ENCODE results near the gene KRTAP10-5.

Gene KRTAP10-5

DNA sequence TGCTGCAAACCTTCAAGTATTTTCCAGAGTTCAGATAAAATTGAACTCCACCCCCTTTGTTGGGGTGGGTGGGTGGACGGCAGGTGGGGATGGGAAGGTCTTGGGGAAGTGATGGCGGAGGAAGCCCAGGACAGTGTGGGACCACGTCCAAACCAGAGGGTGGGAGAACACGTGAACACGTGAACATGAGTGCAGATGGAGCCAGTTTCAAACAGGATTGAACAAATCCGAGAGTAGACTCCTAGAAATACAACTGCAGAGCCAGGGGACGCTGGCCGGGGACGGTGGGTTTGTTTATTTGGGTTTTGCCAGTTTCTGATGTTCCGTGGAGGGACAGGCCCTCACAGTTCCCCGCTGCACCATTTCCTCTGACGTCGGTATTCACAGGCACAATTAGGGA, 32.0 kb downstream of the KRTAP10-5 start:
- DNase-seq: no peak

GRCh38 chr21:44547656-44548331, 32.6 kb downstream of the KRTAP10-5 start:
- DNase-seq: no peak

DNA sequence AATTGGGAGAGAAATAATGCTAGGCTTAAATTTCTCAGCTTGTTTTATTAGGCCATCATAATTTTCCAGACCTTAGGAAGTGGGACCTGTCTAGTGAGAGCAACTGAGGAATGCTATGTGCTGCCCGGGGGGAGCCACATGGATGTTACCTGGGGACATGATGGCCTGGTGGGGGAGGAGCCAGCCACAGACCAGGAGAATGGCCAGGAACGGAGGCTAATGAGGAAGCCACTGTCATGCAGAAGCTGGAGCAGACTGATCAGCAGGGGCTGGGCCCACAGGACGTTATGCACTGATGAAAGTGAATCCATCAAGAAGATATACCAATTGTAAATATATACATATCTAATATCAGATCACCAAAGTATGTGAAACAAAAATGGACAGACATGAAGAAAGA, 35.8 kb downstream of the KRTAP10-5 start:
- DNase-seq: no peak

- no peak for DNase-seq
Measured at GRCh38 chr21:44542716-44543115, 37.7 kb downstream of the KRTAP10-5 start.

DNA sequence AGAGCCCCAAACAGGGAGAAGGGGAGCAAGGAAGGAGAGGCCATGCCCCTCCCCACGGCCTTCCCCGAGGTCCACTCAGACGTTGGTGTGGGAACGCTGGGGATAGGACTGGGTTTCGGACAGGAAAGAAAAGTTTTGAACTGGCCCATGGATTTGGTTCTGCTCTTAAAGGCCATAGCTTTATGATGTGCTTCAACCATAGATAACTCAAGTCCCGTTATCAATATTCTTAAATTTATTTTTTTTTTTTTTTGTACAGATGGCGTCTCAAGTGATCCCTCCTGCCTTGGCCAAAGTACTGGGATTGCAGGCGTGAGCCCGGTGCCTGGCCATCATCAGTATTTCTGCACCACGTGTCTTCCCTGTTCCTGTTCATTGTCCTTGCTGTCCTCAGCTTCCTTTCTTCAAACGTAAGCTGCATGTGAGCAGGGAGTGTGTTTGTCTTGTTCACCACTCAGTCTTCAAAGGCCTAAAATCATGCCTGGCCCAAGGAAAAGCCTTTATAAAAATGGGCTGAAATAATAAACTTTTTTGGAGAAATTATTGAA, 39.6 kb downstream of the KRTAP10-5 start:
- no peak for DNase-seq

- DNase-seq: no peak
Measured at GRCh38 chr21:44539991-44540666, 40.3 kb downstream of the KRTAP10-5 start, which contains the start of gene KRTAP10-1. Gene KRTAP10-1, minus strand, starts transcription at chr21:44540195. Its CDS starts 45 bp downstream, at chr21:44540150.

- no peak for DNase-seq
Measured at GRCh38 chr21:44539046-44539445, 41.4 kb downstream of the KRTAP10-5 start.

- DNase-seq: no peak
Measured at GRCh38 chr21:44537930-44538911, 42.2 kb downstream of the KRTAP10-5 start.

GRCh38 chr21:44535963-44536362, 44.4 kb downstream of the KRTAP10-5 start:
- no peak for DNase-seq

GRCh38 chr21:44534688-44535087, 45.7 kb downstream of the KRTAP10-5 start:
- DNase-seq: no peak

DNA sequence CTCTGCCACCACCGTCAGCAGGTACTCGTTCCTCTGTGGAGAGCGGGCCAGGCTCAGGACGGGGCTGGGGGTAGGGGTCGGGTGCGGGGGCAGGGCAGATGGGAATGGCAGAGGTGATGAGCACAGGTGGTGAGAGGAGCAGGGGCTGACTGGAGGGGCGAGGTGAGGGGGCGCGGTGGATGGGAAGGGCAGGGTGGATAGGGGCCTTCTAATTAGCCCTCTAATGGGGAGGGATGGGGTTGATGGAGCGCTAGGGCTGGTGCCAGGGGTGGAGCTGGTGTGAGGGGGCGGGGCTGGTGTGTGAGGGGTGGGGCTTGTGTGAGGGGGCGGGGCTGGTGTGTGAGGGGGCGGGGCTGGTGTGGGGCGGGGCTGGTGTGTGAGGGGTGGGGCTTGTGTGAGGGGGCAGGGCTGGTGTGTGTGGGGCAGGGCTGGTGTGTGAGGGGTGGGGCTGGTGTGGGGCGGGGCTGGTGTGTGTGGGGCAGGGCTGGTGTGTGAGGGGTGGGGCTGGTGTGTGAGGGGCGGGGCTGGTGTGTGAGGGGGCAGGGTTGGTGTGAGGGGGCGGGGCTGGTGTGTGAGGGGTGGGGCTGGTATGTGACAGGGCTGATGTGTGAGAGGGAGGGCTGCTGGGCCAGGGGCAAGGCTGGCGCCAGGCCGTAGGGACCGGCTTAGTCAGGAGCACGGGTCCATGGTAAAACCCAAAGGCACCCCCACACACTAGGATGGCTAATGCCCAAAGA, 46.3 kb downstream of the KRTAP10-5 start:
- DNase-seq: no peak

DNA sequence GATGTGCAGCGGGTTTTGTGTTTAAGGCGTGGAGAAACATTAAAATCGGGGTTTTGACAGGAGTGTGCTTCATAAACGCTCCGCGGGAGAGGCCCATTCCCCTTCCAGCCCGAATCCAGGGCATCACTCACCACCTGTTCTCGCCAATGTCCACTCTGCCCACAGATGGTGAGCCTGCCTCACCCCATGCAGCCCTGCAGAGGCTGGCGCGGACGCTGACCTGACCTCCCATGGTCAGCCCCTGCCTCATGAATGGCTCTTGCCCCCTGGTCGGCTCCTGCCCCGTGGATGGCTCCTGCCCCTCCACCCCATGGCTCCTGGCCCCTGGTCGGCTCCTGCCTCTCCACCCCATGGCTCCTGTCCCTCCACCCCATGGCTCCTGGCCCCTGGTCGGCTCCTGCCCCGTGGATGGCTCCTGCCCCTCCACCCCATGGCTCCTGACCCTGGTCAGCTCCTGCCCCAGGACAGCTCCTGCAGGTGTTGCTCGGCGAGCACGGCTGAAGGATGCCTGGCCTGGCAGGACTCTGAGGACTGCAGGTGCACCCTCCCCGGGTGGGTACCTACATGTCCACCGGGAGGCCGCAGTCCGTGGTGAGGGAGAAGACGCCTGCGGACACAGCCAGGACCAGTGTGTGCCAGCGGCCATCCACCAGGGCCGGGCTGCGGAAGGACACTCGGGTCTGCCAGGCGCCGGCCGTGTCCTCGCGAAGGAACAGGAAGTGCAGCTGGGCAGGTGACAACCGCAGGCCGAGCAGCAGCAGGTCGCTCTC, 47.1 kb downstream of the KRTAP10-5 start:
- no peak for DNase-seq

DNA sequence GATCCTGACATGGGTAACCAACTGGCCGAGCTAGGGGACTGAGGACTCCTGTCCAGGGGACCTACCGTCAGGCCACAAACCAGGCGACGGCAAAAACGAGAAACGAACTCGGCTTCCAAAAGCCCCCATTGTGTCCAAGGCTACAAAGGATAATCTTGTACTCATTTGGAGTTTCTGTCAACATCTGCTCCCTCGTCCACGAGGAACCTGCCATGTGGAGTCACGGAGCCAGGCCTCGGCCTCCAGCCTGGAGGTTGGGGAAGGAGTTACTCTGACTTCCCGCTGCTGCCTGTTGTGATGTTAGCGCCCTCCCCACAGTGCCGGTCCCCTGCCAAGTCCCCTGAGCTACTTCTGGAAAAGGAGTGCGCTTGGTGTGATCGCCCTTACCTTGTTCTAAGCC, 47.7 kb downstream of the KRTAP10-5 start:
- DNase-seq: no peak

GRCh38 chr21:44531606-44532564, 48.5 kb downstream of the KRTAP10-5 start:
- no peak for DNase-seq

GRCh38 chr21:44530903-44531605, 49.4 kb downstream of the KRTAP10-5 start:
- DNase-seq: no peak

- DNase-seq: no peak
Measured at GRCh38 chr21:44530221-44530902, 50.0 kb downstream of the KRTAP10-5 start.

GRCh38 chr21:44529503-44530125, 50.8 kb downstream of the KRTAP10-5 start:
- no peak for DNase-seq

Measured in suppressor macrophage (primary cell).